Kidney epithelial cell (primary cell): ENCODE measurements around the gene COMMD9. TPM values are rescaled to one million over a fixed set of nuclear protein-coding genes. Genes with fewer than 3 reads are reported as not detected.

Source experiments
- DNase-seq: peaks from one replicate; pipeline ENCODE4 v3.0.0-alpha.2; 2010; ENCODE audit warnings: low read depth
- H3K27me3 ChIP-seq: 2 replicates; pipeline ENCODE4 v1.6.0; 2011; ENCODE audit warnings: low read length; ENCODE audit not compliant: control insufficient read depth, insufficient read depth
- H3K36me3 ChIP-seq: 2 replicates; pipeline ENCODE4 v1.5.1; 2011; ENCODE audit warnings: low read length; ENCODE audit not compliant: control insufficient read depth, insufficient read depth
- H3K4me3 ChIP-seq: 2 replicates; pipeline ENCODE4 v1.5.1; 2011; ENCODE audit warnings: low read depth, mild to moderate bottlenecking, control low read depth, low read length
- CTCF ChIP-seq: IDR thresholded peaks from 2 replicates; pipeline ENCODE4 v1.5.1; 2011; ENCODE audit warnings: mild to moderate bottlenecking, moderate library complexity, low read length, control low read depth, inconsistent platforms; ENCODE audit not compliant: insufficient read depth, poor library complexity, severe bottlenecking
- total RNA-seq: library from RNA; depleted of rRNA; stranded (reverse); fragments of >200 nt; gene quantifications from 2 replicates; pipeline ENCODE4 v1.2.3, GENCODE V29; 2015

The COMMD9 gene
- total RNA-seq, 1 donor from 2014 or later: 69.6 TPM

GRCh38 chr11:36278531-36279282 lies 10.5 kb downstream of the COMMD9 start:
- no peaks in the 10 kb centered on the region for H3K36me3 ChIP-seq
- H3K4me3 ChIP-seq: no peak overlapping the region
- peak; percentile 32 for TF ChIP-seq CTCF
- peak; percentile 26 for DNase-seq
- H3K27me3 ChIP-seq: no peaks in the 10 kb centered on the region

- Histone ChIP-seq H3K36me3 (no peaks in the 10 kb centered on the region), H3K4me3 (no peak overlapping the region), H3K27me3 (no peaks in the 10 kb centered on the region)
- TF ChIP-seq CTCF: no peak
- DNase-seq: no peak
Measured at GRCh38 chr11:36274414-36274813, 14.8 kb downstream of the COMMD9 start.

DNA sequence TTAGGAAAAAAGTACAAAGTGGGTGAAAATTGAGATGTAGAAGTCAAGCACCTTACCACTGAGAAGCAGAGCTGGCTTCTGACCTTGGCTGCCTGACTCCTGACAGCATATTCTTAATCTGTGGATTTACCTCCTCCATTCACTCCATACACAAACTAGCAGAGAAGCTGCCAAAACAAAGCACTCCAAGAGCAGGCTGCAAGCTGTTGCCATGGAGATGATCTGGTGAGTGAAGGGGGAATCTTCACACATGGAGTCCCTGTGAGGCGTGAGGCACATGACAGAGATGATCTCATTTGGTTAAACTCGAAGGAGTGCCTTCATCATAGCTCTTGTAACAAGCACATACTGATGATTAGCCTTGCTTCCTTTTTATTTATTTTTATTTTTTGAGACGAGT lies 16.1 kb downstream of the COMMD9 start:
- Histone ChIP-seq H3K27me3 (no peaks in the 10 kb centered on the region), H3K4me3 (no peak overlapping the region), H3K36me3 (no peaks in the 10 kb centered on the region)
- no peak for TF ChIP-seq CTCF
- no peak for DNase-seq

GRCh38 chr11:36271794-36272407 lies 17.3 kb downstream of the COMMD9 start:
- DNase-seq: no peak
- no peak for TF ChIP-seq CTCF
- Histone ChIP-seq H3K36me3 (no peaks in the 10 kb centered on the region), H3K4me3 (no peak overlapping the region), H3K27me3 (no peaks in the 10 kb centered on the region)

DNA sequence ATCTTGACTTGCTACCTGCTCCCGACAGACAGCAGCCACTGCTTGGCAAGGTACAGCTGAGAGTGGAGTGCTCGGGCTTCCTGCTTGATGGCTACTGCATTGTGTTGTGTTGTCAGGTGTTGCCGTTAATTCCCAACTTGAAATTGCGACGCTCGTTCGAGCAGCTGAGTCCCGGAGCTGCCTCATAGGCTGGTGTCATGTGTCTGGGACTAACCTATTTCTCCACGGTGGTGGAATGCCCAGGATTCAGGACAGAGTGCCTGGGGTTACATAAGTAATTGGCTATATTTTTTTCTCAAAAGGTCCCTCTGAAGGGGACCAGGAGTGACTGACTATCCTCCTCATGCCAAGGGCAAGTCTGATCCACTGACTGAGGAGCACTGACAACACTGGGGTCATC lies 18.5 kb downstream of the COMMD9 start:
- TF ChIP-seq CTCF: no peak
- H3K4me3 ChIP-seq: no peak overlapping the region
- DNase-seq: no peak
- no peaks in the 10 kb centered on the region for H3K27me3 ChIP-seq
- H3K36me3 ChIP-seq: no peaks in the 10 kb centered on the region
